Inferior parietal cortex (tissue), 1 donor: ENCODE results near the gene SYT3.
A peak's percentile ranks its signal among the peaks of the same experiment; 100 is the strongest.

Experiments
- DNase-seq: peaks from one replicate; pipeline ENCODE4 v3.0.0-alpha.2; 2016; ENCODE audit errors: extremely low spot score

SYT3 gene

DNA sequence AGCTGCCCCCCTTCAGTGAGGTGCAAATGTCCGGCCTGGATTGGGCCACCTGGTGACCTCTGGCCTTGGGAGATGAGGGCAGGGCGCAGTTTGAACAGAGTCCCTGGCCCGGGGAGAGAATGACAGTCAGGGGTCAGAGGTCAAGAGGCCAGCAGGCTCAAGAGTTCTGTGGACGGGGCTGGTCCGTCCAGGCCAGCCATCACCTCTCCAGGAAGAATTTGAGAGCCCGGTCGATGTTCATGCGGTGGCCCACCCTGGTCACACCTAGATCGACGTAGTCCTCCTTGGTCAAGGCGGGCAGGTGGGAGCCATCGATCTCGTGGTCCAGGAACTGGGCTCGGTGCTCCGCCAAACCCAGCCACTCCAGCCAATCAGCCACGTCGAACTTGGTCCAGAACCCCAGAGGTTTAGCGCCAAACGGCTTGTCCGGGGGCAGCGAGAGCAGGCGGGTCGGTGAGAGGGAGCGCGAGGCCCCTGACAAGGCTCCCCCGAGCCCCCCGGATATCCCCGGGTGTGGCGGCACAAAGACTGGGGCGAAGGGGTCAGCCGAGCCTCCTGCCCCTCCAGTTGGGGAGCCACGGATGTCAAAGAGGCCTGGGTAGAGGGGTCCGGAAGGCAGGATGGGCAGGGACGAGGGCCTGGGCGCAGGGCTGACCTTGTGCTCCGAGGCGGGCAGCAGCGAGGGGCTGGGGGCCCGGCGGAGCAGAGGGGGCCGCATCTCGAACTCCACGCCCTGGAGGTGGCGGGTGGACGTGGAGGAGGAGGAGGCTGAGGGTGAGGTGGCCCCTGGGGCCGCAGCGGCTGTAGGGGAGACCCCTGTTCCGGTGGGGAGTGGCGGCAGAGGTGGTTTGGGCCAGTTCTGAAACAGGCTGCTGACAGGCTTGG is 22.3 kb upstream of the SYT3 start:
- no peak for DNase-seq

DNA sequence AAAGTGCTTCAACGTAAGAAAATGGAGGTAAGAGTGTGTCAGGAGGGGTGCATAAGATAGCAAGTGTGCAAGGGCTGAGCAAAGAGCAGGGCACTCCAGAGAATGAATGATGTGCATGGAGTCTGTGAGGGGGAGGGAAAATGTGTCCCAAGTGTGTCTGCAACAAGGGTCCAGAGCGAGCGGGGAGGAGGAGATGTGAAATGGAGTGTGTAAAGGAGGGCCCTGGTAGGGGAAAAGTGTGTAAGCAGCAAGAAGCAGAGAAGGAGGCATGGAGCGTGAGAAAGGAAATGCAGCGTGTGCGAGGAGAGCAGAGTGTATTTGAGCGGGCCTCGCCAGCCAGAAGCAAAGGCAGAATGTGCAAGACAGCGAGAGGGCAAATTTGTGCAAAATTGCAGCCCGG is 21.3 kb upstream of the SYT3 start:
- no peak for DNase-seq

DNA sequence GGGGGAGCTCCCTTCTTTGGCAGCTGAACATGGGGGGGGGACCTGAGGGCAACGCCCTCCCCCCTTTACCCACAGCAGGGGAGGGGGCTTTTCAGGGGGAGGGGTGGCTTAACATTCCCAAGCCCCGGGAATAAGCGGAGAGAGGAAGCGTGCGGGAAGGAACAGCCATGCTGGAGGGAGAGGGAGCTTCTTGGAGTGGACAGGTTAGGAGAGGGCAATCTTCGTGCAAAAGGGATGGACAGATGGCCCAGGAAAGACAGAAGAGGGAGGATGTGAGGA is 20.3 kb upstream of the SYT3 start:
- no peak for DNase-seq

- DNase-seq: no peak
Measured at GRCh38 chr19:50659318-50660087, 19.8 kb upstream of the SYT3 start.

DNA sequence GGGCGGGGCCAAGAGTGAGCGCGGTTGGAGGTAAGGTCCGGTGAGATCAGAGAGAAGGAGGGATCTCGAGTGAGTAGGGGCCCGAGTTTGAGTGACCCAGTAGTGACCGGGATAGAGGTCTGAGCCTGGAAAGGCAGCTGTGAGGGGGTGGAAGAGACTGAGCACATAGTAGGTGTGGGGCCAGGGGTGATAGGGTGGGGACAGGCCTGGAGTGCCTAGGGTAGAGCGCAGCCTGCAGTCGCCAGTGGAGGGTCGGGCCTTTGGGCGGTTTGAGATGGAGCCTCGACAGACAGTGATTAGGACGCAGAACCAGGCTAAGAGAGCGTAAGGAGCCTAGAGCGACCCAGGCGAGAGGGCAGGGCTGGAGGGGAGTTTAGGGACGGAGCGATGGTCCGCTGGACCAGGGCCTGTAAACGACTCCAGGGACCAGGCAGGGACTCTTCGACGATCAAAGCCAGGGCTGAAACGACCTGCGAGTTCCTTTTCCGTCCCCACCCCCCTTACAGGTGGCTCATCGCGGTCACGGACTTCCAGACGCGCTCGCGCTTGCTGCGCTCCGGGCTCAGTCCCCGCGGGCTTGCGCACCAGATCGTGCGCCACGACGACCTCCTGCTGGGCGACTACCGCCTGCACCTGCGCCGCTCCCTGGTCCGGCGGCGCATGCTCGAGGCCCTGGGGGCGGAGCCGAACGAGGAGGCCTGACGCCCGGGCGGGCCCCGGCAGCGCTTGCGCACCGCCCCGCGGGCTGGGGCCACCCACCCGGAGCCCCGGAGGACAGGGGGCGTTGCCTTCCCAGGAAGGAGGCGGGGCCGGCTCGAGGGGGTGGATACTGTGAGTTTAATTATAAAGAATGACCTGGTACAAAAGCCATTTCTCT is 19.0 kb upstream of the SYT3 start:
- DNase-seq: peak; percentile 86

GRCh38 chr19:50657712-50658440 is 18.2 kb upstream of the SYT3 start:
- peak; percentile 97 for DNase-seq

DNA sequence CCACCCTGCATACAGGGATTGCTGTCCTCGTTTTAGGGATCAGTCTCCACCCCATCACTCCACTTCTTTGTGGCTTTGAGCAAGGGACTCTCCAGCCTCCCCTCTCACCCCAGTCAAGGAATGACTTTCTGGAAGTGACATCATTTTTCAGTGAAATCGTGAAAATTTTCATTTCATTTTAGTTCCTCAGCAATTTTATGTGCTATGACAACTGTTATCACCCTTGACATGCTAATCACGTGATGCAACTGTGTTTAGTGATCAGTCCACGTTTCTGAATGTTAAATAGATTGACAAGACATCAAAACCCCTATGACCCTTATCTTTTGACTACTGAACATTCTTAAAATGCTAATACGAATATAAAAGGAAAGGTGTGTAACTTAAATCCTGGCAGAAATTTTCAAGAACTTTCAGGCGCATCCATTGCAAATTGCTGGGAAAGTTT is 17.6 kb upstream of the SYT3 start:
- DNase-seq: peak; percentile 11

DNA sequence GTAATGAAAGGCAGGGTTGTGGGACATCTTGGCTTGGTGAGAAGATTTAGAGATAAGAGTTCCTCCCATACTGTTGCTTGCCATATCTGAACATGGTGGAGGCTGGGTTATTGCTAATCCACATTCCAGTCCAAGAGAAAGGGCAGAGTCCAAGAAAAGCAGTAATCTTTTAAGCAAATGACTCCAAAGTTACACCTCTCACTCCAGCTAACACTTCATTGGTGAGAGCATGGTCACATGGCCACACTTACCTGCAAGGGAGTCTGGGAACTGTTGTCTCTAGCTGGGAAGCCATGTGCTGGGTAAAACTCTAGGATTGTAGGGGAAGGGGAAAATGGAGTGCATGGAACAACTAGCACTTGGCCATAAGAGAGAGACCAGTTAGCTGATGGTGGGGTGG is 15.2 kb upstream of the SYT3 start:
- DNase-seq: no peak

GRCh38 chr19:50652722-50653121 is 13.0 kb upstream of the SYT3 start:
- DNase-seq: no peak

DNA sequence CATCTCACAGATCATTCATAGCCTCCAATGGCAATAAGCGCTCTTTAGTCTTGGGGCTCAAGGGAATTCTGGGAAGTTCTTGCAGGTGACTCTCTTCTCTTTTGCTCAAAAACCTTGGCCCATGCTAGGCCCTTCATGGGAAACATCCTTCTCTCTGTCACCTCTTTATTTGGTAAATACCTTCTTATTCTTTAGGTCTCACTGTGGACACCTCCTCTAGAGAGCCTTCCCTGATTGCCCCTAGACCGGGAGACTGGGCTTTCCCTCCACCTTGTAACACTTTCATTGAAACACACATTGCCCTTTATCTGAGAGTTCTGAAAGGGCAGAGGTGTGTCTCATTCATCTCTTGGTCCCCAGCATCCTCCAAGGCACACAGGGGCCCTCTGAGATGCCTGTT is 11.5 kb upstream of the SYT3 start:
- DNase-seq: no peak

- peak; percentile 22 for DNase-seq
Measured at GRCh38 chr19:50649433-50650391, 10.0 kb upstream of the SYT3 start, which contains the start of gene C19orf81. Gene C19orf81, plus strand, starts transcription at chr19:50649445. Its CDS starts 0 bp downstream, at chr19:50649445.

DNA sequence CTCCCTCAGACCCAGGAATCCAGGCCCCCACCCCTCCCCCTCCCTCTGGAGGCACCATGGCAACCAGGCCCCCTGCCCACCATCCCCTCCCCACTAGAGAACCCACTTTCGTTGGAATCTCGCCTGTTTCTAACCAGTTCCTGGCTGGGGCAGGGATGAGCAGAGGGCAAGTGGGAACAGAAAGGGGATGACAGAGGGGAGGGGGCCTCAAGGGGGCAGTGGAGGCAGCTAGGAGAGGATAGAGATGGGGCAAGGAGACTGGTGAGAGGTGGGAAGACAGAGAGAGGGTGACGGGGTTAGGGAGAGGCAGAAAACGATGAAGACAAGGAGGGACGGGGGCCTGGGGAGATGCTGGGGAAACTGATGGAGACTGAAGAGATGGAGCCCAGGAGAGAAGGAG is 9.0 kb upstream of the SYT3 start:
- DNase-seq: no peak

- no peak for DNase-seq
Measured at GRCh38 chr19:50647879-50648615, 8.4 kb upstream of the SYT3 start.

DNA sequence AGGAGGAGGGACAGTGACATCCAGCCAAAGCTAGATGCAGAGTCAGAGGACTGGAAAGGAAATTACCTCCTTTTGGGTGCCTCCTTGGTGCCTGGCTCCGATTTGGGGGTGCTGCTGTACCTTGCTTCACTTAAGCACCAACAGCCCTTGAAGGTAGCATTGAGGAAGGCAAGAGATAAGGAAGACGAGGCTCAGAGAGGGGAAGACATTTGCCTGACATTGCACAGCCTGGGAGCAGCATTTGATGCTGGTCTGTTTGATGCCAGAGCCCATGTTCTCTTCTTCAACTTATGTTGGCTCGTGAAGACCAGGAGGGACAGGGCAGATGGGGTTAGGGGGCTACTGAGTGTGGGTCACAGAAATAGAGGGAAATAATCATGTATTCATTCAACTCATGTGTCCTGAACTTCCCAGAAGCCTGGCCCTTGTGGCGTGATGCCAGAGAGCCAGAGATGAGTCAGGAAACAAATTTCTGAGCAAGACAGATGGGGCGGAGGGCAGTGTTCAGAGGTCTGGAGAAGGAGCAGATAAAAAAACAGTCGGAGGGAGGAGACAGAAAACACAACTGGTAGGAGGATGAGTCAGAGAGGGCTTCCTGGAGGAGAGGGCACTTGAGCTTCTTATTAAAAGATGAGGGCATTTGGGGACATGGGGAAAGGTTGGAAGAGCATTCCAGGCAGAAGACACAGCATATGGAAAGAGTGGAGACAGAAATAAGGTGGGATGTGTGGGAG is 6.6 kb upstream of the SYT3 start:
- DNase-seq: no peak

- DNase-seq: no peak
Measured at GRCh38 chr19:50645107-50645506, 5.4 kb upstream of the SYT3 start.

GRCh38 chr19:50644315-50644915 is 4.7 kb upstream of the SYT3 start:
- no peak for DNase-seq

GRCh38 chr19:50640368-50640767 is 687 bp upstream of the SYT3 start:
- DNase-seq: no peak

- no peak for DNase-seq
Measured at GRCh38 chr19:50638600-50638999, 1.1 kb downstream of the SYT3 start.
